Measurements from ENCODE around the gene ZDHHC4.
"Not testable (repeated sequence)": the region's sequence is repeated elsewhere in the genome, so short reads cannot be mapped to it uniquely, and the experiment has no call there.

The ZDHHC4 gene

DNA sequence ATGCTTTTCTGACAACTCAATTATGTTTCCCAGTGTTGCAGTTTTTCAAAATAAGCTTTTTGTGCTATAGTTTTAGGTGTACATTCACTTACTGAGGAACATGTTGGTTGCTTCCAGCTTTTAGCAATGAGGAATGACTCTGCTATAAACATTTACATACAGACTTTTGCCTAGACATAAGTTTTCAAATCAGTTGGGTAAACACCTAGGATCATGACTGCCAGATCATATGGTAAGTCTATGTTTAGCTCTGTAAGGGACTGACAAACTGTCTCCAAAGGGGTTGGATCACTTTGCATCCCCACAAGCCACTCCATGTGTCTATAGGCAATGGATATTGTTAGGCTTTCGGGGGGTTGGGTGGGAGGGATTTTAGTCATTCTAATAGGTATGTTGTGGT, 15.1 kb upstream of the ZDHHC4 start:
- Histone ChIP-seq H3K4me3 (ENCODE audit: low read depth in 1 of 5, low read length in 5 of 5) (no peak overlapping the region), H3K27me3 (ENCODE audit: control insufficient read depth in 5 of 5, insufficient read depth in 4 of 5, low read length in 5 of 5) (no peaks in the 10 kb centered on the region), H3K4me1 (ENCODE audit: control insufficient read depth in 5 of 5, insufficient read depth in 5 of 5, low read length in 5 of 5) (no peaks in the 10 kb centered on the region), H3K36me3 (ENCODE audit: control insufficient read depth in 5 of 5, insufficient read depth in 5 of 5, low read length in 5 of 5) (no peaks in the 10 kb centered on the region), H3K9me3 (ENCODE audit: control insufficient read depth in 5 of 5, low read length in 5 of 5) (no peaks in the 10 kb centered on the region), H3K9ac (ENCODE audit: low read length in 5 of 5) (no peak overlapping the region), H3K27ac (ENCODE audit: low read depth, low read length) (no peak overlapping the region)

DNA sequence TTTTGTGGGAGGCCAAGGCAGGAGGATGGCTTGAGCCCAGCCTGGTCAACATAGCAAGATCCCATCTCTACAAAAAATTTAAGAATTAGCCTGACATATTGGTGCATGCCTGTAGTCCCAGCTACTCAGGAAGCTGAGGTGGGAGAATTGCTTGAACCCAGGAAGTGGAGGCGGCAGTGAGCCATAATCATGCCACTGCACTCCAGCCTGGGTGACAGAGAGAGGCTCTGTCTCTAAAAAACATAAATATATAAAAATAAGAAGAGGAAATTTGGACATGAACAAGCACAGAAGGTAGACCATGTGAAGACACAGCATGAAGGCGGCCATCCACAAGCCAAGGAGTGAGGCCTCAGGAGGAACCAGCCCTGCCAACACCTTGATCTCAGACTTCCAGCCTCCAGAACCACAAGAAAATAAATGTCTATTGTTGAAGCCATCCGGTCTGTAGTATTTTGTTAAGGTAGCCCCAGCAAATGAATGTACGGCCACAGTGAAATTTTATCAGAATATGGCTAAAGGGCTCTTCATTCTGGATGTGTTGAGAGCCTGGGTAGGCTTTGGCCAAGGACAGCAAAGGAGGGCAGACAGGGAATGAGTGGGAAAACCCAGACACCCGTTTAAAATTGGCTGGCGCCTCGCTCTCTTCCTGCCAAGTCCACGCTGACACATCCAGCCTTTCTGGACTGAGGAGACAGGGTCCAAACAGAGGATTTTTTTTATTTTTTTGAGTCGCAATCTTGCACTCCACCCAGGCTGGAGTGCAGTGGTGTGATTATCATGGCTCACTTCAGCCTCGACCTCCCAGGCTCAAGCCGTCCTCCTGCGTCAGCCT, 13.1 kb upstream of the ZDHHC4 start:
- H3K27ac ChIP-seq (ENCODE audit: low read depth, low read length): no peak overlapping the region
- no peak overlapping the region for H3K4me3 ChIP-seq (ENCODE audit: low read depth in 1 of 5, low read length in 5 of 5)
- no peaks in the 10 kb centered on the region for H3K36me3 ChIP-seq (ENCODE audit: control insufficient read depth in 5 of 5, insufficient read depth in 5 of 5, low read length in 5 of 5)
- no peaks in the 10 kb centered on the region for H3K4me1 ChIP-seq (ENCODE audit: control insufficient read depth in 5 of 5, insufficient read depth in 5 of 5, low read length in 5 of 5)
- H3K9me3 ChIP-seq (ENCODE audit: control insufficient read depth in 5 of 5, low read length in 5 of 5): no peaks in the 10 kb centered on the region
- no peaks in the 10 kb centered on the region for H3K27me3 ChIP-seq (ENCODE audit: control insufficient read depth in 5 of 5, insufficient read depth in 4 of 5, low read length in 5 of 5)
- no peak overlapping the region for H3K9ac ChIP-seq (ENCODE audit: low read length in 5 of 5)

DNA sequence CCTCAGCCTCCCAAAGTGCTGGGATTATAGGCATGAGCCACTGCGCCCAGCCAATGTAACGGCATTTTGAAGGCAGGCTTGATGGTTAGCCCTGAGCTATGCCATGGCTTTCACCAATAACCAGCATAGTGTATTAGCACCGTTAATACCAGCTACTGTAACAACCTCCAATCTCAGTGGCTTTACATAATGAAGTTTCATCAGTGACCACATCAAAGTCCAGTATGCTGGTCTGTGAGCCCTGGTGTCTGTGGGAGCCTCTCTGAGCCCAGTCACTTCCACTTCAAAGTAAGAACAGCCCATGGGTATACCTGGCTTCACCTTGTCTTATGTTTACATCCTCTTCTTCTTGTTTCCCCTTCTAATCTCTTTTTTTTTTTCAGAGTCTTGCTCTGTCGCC, 11.6 kb upstream of the ZDHHC4 start:
- H3K36me3 ChIP-seq (ENCODE audit: control insufficient read depth in 5 of 5, insufficient read depth in 5 of 5, low read length in 5 of 5): no peaks in the 10 kb centered on the region
- H3K4me3 ChIP-seq (ENCODE audit: low read depth in 1 of 5, low read length in 5 of 5): no peak overlapping the region

DNA sequence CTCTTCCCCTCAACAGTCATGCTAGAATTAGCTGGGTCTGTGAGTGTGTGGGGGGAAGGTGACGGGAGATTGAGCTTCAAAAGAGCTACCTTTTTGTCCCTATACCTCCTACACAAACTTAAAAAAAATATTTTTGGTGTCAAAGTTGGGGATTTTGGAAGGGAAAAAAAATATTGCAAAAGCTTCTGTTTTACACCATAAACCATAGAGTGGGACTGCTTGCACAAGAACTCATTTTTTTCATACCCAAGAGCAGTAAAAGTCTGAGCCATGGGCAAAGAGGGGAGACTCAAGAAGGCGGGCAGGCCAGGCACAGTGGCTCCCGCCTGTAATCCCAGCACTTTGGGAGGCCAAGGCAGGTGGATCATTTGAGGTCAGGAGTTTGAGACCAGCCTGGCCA, 9.4 kb upstream of the ZDHHC4 start:
- H3K27me3 ChIP-seq (ENCODE audit: control insufficient read depth in 5 of 5, insufficient read depth in 4 of 5, low read length in 5 of 5): peaks cover 0 to 3% (median 0%) of the 10 kb centered on the region in 5 donors
- H3K36me3 ChIP-seq (ENCODE audit: control insufficient read depth in 5 of 5, insufficient read depth in 5 of 5, low read length in 5 of 5): no peaks in the 10 kb centered on the region
- no peak overlapping the region for H3K4me3 ChIP-seq (ENCODE audit: low read depth in 1 of 5, low read length in 5 of 5)
- H3K9me3 ChIP-seq (ENCODE audit: control insufficient read depth in 5 of 5, low read length in 5 of 5): no peaks in the 10 kb centered on the region
- H3K4me1 ChIP-seq (ENCODE audit: control insufficient read depth in 5 of 5, insufficient read depth in 5 of 5, low read length in 5 of 5): no peaks in the 10 kb centered on the region
- H3K9ac ChIP-seq (ENCODE audit: low read length in 5 of 5): no peak overlapping the region
- H3K27ac ChIP-seq (ENCODE audit: low read depth, low read length): no peak overlapping the region

More for the DNA sequence above, 11.6 kb upstream of the ZDHHC4 start:
- Histone ChIP-seq H3K27ac (ENCODE audit: low read depth, low read length) (no peak overlapping the region), H3K27me3 (ENCODE audit: control insufficient read depth in 5 of 5, insufficient read depth in 4 of 5, low read length in 5 of 5) (peaks cover 0 to 3% (median 0%) of the 10 kb centered on the region in 5 donors), H3K9me3 (ENCODE audit: control insufficient read depth in 5 of 5, low read length in 5 of 5) (no peaks in the 10 kb centered on the region), H3K4me1 (ENCODE audit: control insufficient read depth in 5 of 5, insufficient read depth in 5 of 5, low read length in 5 of 5) (no peaks in the 10 kb centered on the region), H3K9ac (ENCODE audit: low read length in 5 of 5) (no peak overlapping the region)

DNA sequence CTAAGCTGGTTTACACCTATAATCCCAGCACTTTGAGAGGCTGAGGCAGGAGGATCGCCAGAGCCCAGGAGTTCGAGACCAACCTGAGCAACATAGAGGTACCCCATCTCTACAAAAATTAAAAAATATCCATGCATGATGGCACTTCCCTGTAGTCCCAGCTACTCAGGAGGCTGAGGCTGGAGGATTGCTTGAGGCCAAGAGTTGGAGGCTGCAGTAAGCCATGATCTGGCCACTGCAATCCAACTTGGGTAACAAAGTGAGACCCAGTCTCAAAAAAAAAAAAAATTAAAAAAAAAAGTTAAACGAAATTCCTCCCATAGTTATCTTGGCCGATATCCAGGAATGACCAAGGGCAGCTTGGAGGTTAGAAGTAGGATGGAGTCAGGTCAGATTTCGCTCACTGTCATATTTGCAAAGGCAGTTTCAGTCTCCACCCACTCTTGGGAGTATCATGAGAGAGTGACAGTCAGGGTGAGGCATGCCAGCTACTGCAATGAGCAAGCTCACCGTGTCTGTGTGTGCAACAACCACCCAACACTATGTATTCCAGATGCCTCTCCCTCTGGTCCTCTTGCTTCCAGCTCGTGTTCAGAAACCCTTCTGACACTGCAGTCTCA, 6.0 kb upstream of the ZDHHC4 start:
- Histone ChIP-seq H3K4me3 (ENCODE audit: low read depth in 1 of 5, low read length in 5 of 5) (no peak overlapping the region), H3K9ac (ENCODE audit: low read length in 5 of 5) (no peak overlapping the region), H3K27ac (ENCODE audit: low read depth, low read length) (no peak overlapping the region), H3K9me3 (ENCODE audit: control insufficient read depth in 5 of 5, low read length in 5 of 5) (no peaks in the 10 kb centered on the region), H3K36me3 (ENCODE audit: control insufficient read depth in 5 of 5, insufficient read depth in 5 of 5, low read length in 5 of 5) (no peaks in the 10 kb centered on the region), H3K4me1 (ENCODE audit: control insufficient read depth in 5 of 5, insufficient read depth in 5 of 5, low read length in 5 of 5) (peaks cover 0 to under 1% (median under 1%) of the 10 kb centered on the region in 5 donors), H3K27me3 (ENCODE audit: control insufficient read depth in 5 of 5, insufficient read depth in 4 of 5, low read length in 5 of 5) (peaks cover 0 to 4% (median 0%) of the 10 kb centered on the region in 5 donors)

DNA sequence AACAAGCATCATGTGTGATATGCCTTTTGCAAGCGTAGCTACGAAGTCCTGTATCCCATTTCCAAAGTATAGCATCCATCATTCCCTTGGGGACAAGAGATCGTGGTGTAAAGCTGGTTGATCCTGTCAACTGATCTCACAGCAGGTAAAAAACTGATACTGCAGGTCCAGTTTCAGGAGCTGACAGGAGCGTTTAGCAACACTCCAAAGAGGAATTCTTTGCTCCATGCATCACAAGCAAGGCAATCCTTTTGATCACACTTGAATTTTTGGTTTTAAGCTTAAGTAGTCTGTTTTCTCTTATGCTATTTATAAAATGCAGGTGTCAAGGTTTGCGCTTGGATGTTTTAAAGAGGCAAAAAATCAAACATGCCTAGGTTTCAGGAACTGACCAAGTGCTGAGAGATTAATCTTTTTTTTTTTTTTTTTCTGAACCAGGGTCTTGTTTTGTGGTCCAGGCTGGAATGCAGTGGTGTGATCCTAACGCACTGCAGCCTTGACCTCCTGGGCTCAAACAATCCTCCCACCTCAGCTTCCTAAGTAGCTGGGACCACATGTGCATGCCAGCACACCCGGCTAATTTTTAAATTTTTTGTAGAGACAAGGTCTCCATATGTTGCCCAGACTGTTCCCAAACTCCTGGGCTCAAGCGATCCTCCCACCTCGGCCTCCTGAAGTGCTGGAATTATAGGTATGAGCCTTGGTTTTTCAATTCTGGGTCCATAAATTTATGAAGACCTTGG, 1.8 kb upstream of the ZDHHC4 start:
- H3K9me3 ChIP-seq (ENCODE audit: control insufficient read depth in 5 of 5, low read length in 5 of 5): no peaks in the 10 kb centered on the region
- no peak overlapping the region for H3K27ac ChIP-seq (ENCODE audit: low read depth, low read length)
- H3K4me1 ChIP-seq (ENCODE audit: control insufficient read depth in 5 of 5, insufficient read depth in 5 of 5, low read length in 5 of 5): peaks cover 0 to 17% (median 13%) of the 10 kb centered on the region in 5 donors
- H3K4me3 ChIP-seq (ENCODE audit: low read depth in 1 of 5, low read length in 5 of 5): no peak overlapping the region
- H3K27me3 ChIP-seq (ENCODE audit: control insufficient read depth in 5 of 5, insufficient read depth in 4 of 5, low read length in 5 of 5): peaks cover 0 to 4% (median 0%) of the 10 kb centered on the region in 5 donors
- H3K36me3 ChIP-seq (ENCODE audit: control insufficient read depth in 5 of 5, insufficient read depth in 5 of 5, low read length in 5 of 5): peaks cover 0 to 5% (median 2%) of the 10 kb centered on the region in 5 donors
- no peak overlapping the region for H3K9ac ChIP-seq (ENCODE audit: low read length in 5 of 5)

DNA sequence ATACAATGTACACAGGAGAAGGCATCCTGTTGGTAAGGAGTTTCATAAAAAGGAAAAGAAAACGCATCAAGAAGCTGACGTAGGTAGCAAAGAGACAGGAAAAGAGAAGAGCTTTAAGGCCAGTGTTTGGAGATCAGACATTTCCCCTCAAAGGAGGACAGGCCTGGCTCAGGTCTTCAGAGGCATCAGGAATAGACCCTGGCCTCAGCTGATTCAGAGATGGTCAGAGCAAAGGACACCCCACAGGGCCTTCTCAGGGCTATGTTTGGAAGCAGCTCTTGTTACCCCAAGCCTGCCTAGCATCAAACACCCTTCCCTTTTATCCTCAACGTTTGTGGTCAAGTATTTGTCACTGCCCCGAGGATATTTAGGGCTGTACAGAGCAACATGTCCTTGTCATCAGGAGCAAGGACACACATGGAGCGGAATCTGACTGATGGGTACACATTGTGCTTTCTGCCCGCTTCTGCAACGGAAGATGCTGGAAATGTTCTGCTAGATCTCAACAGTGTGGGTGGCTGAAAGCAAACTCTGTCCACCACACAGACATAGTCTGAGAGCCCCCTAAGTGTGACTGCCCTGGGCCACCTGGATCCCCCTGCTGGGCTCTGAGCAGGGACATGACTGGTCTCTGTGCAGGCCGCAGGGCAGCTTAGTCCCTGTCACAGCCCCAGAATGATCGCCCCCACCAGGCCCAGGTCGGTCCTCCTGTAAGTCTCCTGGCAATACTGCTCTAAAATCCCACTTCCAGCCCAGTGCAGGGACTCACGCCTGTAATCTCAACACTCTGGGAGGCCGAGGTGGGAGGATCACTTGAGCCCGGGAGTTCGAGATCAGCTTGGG, 1.0 kb upstream of the ZDHHC4 start:
- H3K4me1 ChIP-seq (ENCODE audit: control insufficient read depth in 5 of 5, insufficient read depth in 5 of 5, low read length in 5 of 5): peaks cover 0 to 17% (median 13%) of the 10 kb centered on the region in 5 donors
- H3K27ac ChIP-seq (ENCODE audit: low read depth, low read length): no peak overlapping the region
- H3K9ac ChIP-seq (ENCODE audit: low read length in 5 of 5): peak overlapping the region in 1 of 5 donors; percentile 94
- peaks cover 0 to 13% (median 10%) of the 10 kb centered on the region in 5 donors for H3K36me3 ChIP-seq (ENCODE audit: control insufficient read depth in 5 of 5, insufficient read depth in 5 of 5, low read length in 5 of 5)
- H3K27me3 ChIP-seq (ENCODE audit: control insufficient read depth in 5 of 5, insufficient read depth in 4 of 5, low read length in 5 of 5): peaks cover 0 to 4% (median 0%) of the 10 kb centered on the region in 5 donors
- H3K9me3 ChIP-seq (ENCODE audit: control insufficient read depth in 5 of 5, low read length in 5 of 5): no peaks in the 10 kb centered on the region
- peak overlapping the region in 4 of 5 donors; percentile 34 to 81 (median 58) for H3K4me3 ChIP-seq (ENCODE audit: low read depth in 1 of 5, low read length in 5 of 5)

DNA sequence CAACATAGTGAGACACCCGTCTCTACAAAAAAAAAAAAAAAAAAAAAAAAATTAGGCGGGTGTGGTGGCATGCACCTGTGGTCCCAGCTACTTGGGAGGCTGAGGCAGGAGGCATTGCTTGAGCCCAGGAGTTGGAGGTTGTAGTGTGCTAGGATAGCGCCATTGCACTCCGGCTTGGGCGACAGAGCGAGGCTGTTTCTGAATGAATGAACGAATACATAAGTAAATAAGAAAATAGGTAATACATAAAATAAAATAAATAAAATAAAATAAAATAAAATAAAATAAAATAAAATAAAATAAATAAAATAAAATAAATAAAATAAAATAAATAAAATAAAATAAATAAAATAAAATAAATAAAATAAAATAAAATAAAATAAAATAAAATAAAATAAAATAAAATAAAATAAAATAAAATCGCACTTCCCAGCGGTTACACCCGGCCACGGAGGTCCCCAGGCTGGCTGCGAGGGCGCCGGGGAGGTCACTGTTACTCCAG, 336 bp upstream of the ZDHHC4 start:
- peak overlapping the region; percentile 91 for H3K27ac ChIP-seq (ENCODE audit: low read depth, low read length)

More for the DNA sequence above, 336 bp upstream of the ZDHHC4 start:
- H3K4me1 ChIP-seq (ENCODE audit: control insufficient read depth in 5 of 5, insufficient read depth in 5 of 5, low read length in 5 of 5): peaks cover 0 to 17% (median 13%) of the 10 kb centered on the region in 5 donors
- H3K4me3 ChIP-seq (ENCODE audit: low read depth in 1 of 5, low read length in 5 of 5): peak overlapping the region; percentile 66 to 81 (median 71)
- H3K9ac ChIP-seq (ENCODE audit: low read length in 5 of 5): peak overlapping the region in 1 of 5 donors; percentile 94
- H3K27me3 ChIP-seq (ENCODE audit: control insufficient read depth in 5 of 5, insufficient read depth in 4 of 5, low read length in 5 of 5); H3K9me3 ChIP-seq (ENCODE audit: control insufficient read depth in 5 of 5, low read length in 5 of 5): not testable (repeated sequence)
- H3K36me3 ChIP-seq (ENCODE audit: control insufficient read depth in 5 of 5, insufficient read depth in 5 of 5, low read length in 5 of 5): peaks cover 3 to 20% (median 15%) of the 10 kb centered on the region in 5 donors
